ENCODE measurements around the gene HS6ST3.

GRCh38 chr13:96294930-96295881 is 205.3 kb downstream of the HS6ST3 start:
- TF ChIP-seq EZH2 (IDR thresholded peaks at IDR 0.05; ENCODE audit: borderline replicate concordance, low read depth, low read length, severe bottlenecking): no peak
- no peak for TF ChIP-seq CTCF (IDR thresholded peaks at IDR 0.05; ENCODE audit: borderline replicate concordance, extremely low read depth, low read length, poor library complexity, severe bottlenecking)

Data from DND-41 (cell line).